Adipocyte (in vitro differentiated cells): ENCODE measurements around the gene ASMT.
A peak's percentile ranks its signal among the peaks of the same experiment; 100 is the strongest.
"Not testable (repeated sequence)": the region's sequence is repeated elsewhere in the genome, so short reads cannot be mapped to it uniquely, and the experiment has no call there.

Experiments
- DNase-seq: peaks from one replicate; pipeline ENCODE4 v3.0.0-alpha.2; 2015; ENCODE audit warnings: low read depth
- H3K27me3 ChIP-seq: replicated peaks from 2 replicates; pipeline ENCODE4 v1.7.0; 2013; ENCODE audit warnings: mild to moderate bottlenecking, low read length, moderate library complexity; ENCODE audit not compliant: control insufficient read depth, insufficient read depth
- H3K36me3 ChIP-seq: 2 replicates; pipeline ENCODE4 v1.7.0; 2013; ENCODE audit warnings: low read length, mild to moderate bottlenecking, moderate library complexity; ENCODE audit not compliant: control insufficient read depth, insufficient read depth, severe bottlenecking
- H3K4me1 ChIP-seq: 2 replicates; pipeline ENCODE4 v1.7.0; 2013; ENCODE audit warnings: mild to moderate bottlenecking, low read length, moderate library complexity; ENCODE audit not compliant: control insufficient read depth, insufficient read depth
- H3K4me3 ChIP-seq: 2 replicates; pipeline ENCODE4 v1.7.0; 2013; ENCODE audit warnings: mild to moderate bottlenecking, low read length, moderate library complexity
- H3K9ac ChIP-seq: 2 replicates; pipeline ENCODE4 v1.7.0; 2013; ENCODE audit warnings: mild to moderate bottlenecking, low read length, moderate library complexity
- H3K9me3 ChIP-seq: 2 replicates; pipeline ENCODE4 v1.7.0; 2013; ENCODE audit warnings: mild to moderate bottlenecking, low read length, moderate library complexity; ENCODE audit not compliant: control insufficient read depth

ASMT gene

DNA sequence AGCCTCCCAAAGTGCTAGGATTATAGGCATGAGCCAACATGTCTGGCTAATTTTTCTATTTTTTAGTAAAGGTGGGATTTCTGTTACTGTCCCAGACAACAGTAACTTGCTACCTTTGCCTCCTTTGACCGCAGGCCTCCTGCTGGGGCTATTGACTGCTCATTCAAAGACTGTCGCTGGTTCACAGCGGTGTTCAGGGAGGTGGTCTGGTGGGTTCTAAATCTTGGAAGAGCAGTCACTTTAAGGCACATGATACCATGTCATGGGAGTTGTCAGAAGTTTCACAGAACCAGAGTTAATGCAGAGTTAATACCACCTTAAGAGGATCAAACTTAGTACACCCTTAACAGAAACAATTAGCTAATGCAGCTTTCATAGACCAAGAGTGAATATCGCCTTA lies 3.8 kb downstream of the ASMT start:
- Histone ChIP-seq H3K27me3 (peaks cover under 1% of the 10 kb centered on the region), H3K36me3 (no peaks in the 10 kb centered on the region), H3K4me3 (no peak overlapping the region), H3K9ac (no peak overlapping the region), H3K4me1 (no peaks in the 10 kb centered on the region), H3K9me3 (no peaks in the 10 kb centered on the region)
- DNase-seq: no peak

DNA sequence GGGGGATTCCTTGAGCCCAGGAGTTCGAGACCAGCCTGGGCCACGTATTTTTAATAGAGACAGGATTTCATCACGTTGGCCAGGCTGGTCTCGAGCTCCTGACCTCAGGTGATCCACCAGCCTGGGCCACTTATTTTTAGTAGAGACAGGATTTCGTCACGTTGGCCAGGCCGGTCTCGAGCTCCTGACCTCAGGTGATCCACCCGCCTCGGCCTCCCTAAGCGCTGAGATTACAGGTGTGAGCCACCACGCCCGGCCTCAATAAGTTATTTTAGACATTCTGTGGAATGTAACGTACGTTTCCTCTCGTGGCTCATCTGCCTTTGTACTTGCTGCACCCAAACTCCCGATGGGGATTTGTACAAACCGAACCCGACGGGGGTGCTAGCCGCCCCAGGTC lies 8.8 kb downstream of the ASMT start:
- Histone ChIP-seq H3K4me1 (no peaks in the 10 kb centered on the region), H3K36me3 (no peaks in the 10 kb centered on the region), H3K9me3 (no peaks in the 10 kb centered on the region), H3K4me3 (no peak overlapping the region), H3K27me3 (peaks cover 3% of the 10 kb centered on the region), H3K9ac (no peak overlapping the region)
- no peak for DNase-seq

- not testable (repeated sequence) for H3K4me3 ChIP-seq, H3K9me3 ChIP-seq, H3K36me3 ChIP-seq, H3K4me1 ChIP-seq, DNase-seq, H3K9ac ChIP-seq, H3K27me3 ChIP-seq
These were observed 9.4 kb downstream of the ASMT start for GRCh38 chrX:1624158-1624860.

GRCh38 chrX:1624861-1625215 lies 10.0 kb downstream of the ASMT start:
- H3K27me3 ChIP-seq, H3K9ac ChIP-seq, H3K9me3 ChIP-seq, H3K4me1 ChIP-seq, H3K4me3 ChIP-seq, H3K36me3 ChIP-seq, DNase-seq: not testable (repeated sequence)

DNA sequence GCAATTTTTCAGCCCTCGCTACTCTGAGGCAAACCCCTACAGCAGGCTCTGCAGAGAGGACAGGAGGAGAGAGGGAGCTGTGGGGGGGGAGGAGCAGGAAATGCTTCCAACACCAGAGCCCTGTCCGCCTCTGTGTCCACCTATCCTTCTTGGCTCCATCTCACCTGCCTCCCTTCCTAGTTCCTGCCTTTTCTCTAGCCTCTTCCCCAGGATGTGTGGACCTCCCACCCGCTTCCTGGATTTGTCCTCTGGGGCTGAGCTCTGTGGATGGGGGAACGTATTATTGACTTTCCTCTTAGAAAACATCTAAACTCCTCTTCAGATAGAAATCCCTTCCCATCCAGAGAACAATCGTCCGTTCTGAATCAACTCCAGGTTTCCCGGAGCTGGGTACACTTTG lies 14.4 kb downstream of the ASMT start:
- DNase-seq: no peak
- no peaks in the 10 kb centered on the region for H3K9me3 ChIP-seq
- H3K36me3 ChIP-seq: no peaks in the 10 kb centered on the region
- H3K4me3 ChIP-seq: no peak overlapping the region
- no peak overlapping the region for H3K9ac ChIP-seq
- no peaks in the 10 kb centered on the region for H3K27me3 ChIP-seq
- H3K4me1 ChIP-seq: no peaks in the 10 kb centered on the region

GRCh38 chrX:1646009-1646408 lies 31.1 kb downstream of the ASMT start:
- Histone ChIP-seq H3K9me3 (peaks cover 13% of the 10 kb centered on the region), H3K4me1 (no peaks in the 10 kb centered on the region), H3K4me3 (no peak overlapping the region), H3K27me3 (peaks cover 5% of the 10 kb centered on the region), H3K36me3 (no peaks in the 10 kb centered on the region), H3K9ac (no peak overlapping the region)
- no peak for DNase-seq

- Histone ChIP-seq H3K27me3 (peaks cover 5% of the 10 kb centered on the region), H3K9ac (no peak overlapping the region), H3K4me3 (peak overlapping the region; percentile 57), H3K9me3 (peaks cover 13% of the 10 kb centered on the region), H3K36me3 (no peaks in the 10 kb centered on the region), H3K4me1 (no peaks in the 10 kb centered on the region)
- peak; percentile 37 for DNase-seq
These were observed 34.8 kb downstream of the ASMT start for GRCh38 chrX:1649621-1650020.

DNA sequence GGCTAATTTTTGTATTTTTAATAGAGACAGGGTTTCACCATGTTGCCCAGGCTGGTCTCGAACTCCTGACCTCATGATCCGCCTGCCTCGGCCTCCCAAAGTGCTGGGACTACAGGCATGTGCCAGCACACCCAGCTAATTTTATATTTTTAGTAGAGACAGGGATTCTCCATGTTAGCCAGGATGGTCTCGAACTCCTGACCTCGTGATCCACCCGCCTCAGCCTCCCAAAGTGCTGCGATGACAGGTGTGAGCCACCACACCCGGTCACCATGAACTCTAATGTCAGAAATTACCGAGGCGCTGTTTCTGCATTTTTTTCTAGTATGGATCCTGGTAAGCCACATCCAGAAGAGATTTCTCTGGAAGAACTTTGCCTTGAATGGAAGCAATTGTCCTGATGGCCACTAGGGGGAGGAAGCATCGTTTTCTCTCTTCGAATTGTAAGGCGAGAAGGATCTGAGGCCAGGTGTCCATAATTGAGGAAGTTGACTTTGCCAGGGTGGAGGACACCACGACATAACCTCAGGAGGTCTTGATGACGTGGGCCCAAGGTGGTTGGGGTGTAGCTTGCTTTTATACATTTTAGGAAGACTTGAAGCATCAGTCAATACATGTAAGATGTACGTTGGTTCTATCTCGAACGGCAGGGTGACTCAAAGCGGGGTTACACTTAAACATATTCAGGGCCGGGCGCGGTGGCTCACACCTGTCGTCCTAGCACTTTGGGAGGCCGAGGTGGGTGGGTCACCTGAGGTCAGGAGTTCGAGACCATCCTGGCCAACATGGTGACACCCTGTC lies 37.4 kb downstream of the ASMT start:
- H3K9me3 ChIP-seq, H3K27me3 ChIP-seq, H3K36me3 ChIP-seq, H3K4me1 ChIP-seq, H3K4me3 ChIP-seq, H3K9ac ChIP-seq: not testable (repeated sequence)
- peak; percentile 79 for DNase-seq

- Histone ChIP-seq H3K27me3 (no peaks in the 10 kb centered on the region), H3K9ac (no peak overlapping the region), H3K36me3 (no peaks in the 10 kb centered on the region), H3K9me3 (no peaks in the 10 kb centered on the region), H3K4me1 (peaks cover 7% of the 10 kb centered on the region), H3K4me3 (no peak overlapping the region)
- no peak for DNase-seq
These were observed 41.5 kb downstream of the ASMT start for GRCh38 chrX:1656379-1656778.

DNA sequence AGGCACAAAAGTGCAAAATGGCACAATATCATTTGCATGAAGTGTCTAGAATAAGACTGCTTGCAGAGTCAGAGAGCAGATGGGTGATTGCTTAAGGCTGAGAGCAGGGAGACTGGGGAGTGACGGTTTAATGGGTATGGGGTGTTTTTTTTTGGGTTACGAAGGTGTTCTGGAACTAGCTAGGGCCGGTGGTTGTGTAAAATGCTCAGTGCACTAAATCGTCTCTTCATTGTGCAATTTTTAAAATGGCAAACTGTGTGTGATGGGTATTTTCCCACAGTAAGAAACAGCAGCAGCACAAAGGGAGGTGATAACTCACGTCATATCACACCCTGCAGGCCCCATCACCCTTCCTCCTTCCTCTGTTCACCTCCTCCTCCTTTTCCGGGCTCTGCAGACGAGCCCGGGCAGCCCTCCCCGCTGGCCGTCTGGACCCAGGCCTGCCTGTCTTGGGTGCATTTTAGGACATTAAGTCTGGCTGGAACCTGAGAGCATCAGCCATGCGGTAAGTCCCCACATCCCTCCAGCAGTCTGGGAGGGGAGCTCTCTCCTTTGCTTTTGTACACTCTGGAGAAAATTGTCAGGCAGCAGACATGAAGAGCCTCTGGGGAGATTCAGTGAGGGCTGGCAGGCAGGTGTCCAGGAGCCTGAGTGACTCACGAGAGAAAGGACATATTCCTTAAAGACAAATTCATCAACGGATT lies 42.7 kb downstream of the ASMT start:
- Histone ChIP-seq H3K9me3 (no peaks in the 10 kb centered on the region), H3K36me3 (no peaks in the 10 kb centered on the region), H3K9ac (no peak overlapping the region), H3K27me3 (no peaks in the 10 kb centered on the region), H3K4me3 (no peak overlapping the region), H3K4me1 (peaks cover 7% of the 10 kb centered on the region)
- peak; percentile 29 for DNase-seq

DNA sequence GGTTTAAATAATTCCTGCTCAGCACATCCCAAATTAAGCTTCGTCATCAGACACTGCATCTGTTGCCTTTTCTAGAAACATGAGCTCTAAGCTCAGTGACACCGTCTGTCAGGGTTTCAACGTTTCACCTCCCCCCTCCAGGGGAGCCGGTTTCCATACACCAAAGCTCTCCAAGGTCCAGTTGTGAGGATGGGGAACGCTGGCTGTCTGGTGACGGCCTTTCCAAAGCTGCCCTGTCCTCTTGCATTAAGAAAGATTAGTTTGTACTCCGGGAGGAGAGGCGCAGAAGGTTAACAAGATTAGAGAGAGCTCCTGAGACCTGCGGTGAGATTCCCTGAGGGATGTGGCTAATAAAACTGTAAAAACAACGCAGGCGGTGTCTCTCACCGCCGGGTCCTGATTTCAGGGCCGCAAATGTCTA lies 43.2 kb downstream of the ASMT start:
- Histone ChIP-seq H3K9me3 (no peaks in the 10 kb centered on the region), H3K4me3 (no peak overlapping the region), H3K36me3 (no peaks in the 10 kb centered on the region), H3K27me3 (no peaks in the 10 kb centered on the region), H3K4me1 (peaks cover 7% of the 10 kb centered on the region), H3K9ac (no peak overlapping the region)
- no peak for DNase-seq
